Activated CD8-positive, alpha-beta memory T cell treated with anti-CD3 and anti-CD28 coated beads for 36 hours (primary cell): ENCODE data around the gene MGAT5B. TPM values are rescaled to one million over a fixed set of nuclear protein-coding genes. Genes with fewer than 3 reads are reported as not detected.
"Not testable (repeated sequence)": the region's sequence is repeated elsewhere in the genome, so short reads cannot be mapped to it uniquely, and the experiment has no call there.

Experiments
- CTCF ChIA-PET: fragments of 350-600 bp; sonication (Branson Sonifier 250); formaldehyde crosslinking; loops from one replicate; lab custom pipeline; 2021; ENCODE audit warnings: antibody characterized with exemption; lab: Charles Lee
- POLR2A ChIA-PET: fragments of 350-600 bp; sonication (Branson Sonifier 250); formaldehyde crosslinking; loops from one replicate; lab custom pipeline; 2021; ENCODE audit warnings: antibody characterized with exemption; lab: Charles Lee
- total RNA-seq, 2 experiments: library from RNA; stranded (reverse); gene quantifications; one replicate each; pipeline ENCODE4 v1.2.3, GENCODE V29; 2021

Gene MGAT5B
- total RNA-seq, 2 experiments from 2014 or later = 0.10 to 0.23 TPM

DNA sequence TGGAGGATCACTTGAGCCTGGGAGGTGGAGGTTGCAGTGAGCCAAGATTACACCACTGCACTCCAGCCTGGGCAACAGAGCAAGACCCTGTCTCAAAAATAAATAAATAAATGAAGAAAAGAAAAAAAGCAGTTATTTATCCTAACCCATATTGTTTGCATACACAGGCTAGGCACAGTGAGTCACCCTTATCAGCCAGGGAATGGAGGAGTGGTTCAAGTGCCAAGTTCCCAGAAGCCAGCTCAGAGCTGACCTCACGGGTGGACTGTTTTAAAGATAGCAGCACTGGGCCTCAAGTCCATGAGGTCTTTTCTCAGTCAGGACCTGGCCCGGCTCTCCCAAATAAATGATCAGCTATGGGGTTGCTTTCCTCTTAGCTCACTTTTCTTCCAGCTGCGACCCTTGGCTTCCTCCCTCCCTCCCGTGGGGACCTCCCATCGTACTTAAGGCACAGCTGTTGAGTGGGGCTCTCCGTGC is 22.6 kb upstream of the MGAT5B start:
- CTCF ChIA-PET = no interaction called here

DNA sequence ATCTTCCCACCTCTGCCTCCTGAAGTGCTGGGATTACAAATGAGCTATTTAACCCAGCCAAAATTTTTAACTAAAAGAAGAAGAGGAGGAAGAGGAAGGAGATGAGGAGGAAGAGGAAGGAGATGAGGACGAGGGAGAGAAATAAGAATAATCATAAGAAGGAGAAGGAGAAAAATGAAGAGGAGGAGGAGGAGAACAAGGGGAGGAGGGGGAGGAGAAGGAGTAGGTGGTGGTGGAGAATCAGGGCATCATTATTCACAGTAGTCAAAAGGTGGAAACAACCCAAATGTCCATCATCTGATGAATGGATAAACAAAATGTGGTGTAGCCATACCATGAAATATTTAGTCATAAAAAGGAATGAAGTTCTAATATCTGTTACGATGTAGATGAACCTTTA is 21.2 kb upstream of the MGAT5B start:
- ChIA-PET CTCF (no interaction called here), POLR2A (interaction anchor here (0.7 kb wide), 1 partner anchor 65 kb away, joined by 13 read pairs; no protein-coding TSS in a partner anchor)

More for the DNA sequence above, 22.6 kb upstream of the MGAT5B start:
- POLR2A ChIA-PET = no interaction called here

DNA sequence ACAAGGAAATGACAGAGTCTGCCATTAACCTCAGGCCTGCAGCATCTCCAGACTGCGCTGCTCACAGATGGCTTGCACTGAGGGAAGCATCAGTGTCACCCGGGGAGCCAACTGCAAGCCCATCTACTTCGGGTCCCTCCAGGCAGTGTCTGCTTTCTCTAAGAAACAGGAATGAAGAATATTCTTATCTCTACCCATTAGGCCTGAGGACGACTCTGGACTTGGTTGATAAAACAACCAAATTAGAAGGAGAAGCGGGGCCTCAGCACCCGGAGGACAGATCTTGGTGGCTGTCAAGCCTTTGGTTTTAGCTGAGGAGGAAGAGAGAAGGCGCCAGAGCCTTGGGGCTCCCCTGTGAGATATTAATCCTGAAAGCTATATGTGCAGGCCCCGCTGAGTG is 19.5 kb upstream of the MGAT5B start:
- POLR2A ChIA-PET = no interaction called here
- CTCF ChIA-PET = no interaction called here

DNA sequence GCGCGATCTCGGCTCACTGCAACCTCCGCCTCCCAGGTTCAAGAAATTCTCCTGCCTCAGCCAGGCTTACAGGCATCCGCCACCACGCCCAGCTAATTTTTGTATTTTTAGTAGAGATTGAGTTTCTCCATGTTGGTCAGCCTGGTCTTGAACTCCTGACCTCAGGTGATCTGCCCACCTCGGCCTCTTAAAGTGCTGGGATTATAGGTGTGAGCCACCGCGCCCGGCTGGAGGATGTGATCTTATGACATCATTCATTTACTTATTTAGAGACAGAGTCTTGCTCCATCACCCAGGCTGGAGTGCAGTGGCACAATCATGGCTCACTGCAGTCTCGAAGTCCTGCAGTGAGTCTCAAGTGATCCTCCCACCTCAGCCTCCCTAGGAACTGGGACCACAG is 19.0 kb upstream of the MGAT5B start:
- POLR2A ChIA-PET, CTCF ChIA-PET: not testable (repeated sequence)

DNA sequence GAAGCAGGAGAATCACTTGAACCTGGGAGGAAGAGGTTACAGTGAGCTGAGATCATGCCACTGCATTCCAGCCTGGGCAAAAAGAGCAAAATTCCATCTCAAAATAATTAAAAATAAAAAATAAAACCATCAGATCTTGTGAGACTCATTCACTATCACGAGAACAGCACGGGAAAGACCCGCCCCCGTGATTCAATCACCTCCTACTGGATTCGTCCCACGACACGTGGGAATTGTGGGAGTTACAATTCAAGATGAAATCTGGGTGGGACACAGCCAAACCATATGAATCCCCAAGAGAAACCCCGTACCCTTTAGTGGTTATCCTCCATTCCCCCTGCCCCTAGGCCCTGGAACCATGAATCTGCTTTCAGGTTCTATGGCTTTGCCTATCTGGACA is 15.4 kb upstream of the MGAT5B start:
- ChIA-PET POLR2A (no interaction called here), CTCF (interaction anchor here (0.7 kb wide), 1 partner anchor 12 kb away, joined by 5 read pairs; no protein-coding TSS in a partner anchor)

DNA sequence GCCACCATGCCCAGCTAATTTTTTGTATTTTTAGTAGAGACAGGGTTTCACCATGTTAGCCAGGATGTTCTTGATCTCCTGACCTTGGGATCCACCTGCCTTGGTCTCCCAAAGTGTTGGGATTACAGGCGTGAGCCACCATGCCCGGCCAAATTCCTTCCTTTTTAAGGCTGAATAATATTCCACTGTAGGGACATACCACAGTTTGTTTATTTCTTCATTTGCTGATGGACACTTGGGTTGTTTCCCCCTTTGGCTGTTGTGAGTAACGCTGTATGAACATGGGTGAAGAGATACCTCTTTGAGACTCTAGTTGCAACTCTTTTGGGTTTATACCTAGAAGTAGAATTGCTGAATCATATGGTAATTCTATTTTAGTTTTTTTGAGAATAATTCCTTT is 13.1 kb upstream of the MGAT5B start:
- ChIA-PET POLR2A (no interaction called here), CTCF (no interaction called here)

DNA sequence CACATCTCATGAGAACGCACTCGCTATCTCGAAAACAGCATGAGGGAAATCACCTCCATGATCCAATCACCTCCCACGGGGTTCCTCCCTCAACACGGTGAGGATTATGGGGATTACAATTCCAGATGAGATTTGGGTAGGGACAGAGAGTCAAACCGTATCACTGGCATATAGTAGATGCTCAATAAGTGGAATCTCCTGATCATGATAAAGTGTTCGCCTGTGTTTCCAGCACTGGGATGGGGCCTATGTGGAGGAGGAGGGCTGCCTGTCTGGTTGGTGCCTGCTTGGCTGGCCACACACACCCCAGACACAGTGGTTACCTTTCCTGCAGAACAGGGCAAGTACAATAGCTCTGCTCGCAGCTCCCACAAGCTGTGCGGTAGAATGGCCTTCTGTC is 6.1 kb upstream of the MGAT5B start:
- ChIA-PET POLR2A (no interaction called here), CTCF (interaction anchor here (0.6 kb wide), 1 partner anchor 194 kb away, joined by 4 read pairs; no protein-coding TSS in a partner anchor)

DNA sequence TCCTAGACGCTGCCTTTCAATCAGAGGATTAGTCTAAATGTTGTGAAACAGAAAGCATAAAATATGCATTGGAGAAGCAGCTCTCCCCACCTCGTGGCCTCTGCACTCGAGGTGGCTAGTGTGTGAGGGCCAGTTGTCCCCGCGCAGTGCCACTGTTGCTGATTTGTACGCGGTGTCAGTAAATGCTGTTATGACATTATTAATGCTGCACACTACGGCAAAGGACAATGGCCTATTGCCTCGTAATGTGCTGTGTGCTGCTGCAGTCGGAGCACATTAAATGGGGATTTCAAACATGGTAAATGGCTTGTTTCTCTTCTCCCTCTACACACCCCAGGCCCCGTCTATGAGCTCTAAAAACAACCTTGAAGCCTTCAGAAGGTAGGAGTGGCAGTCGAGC is 5.7 kb upstream of the MGAT5B start:
- ChIA-PET CTCF (interaction anchor here (0.6 kb wide), 1 partner anchor 194 kb away, joined by 4 read pairs; no protein-coding TSS in a partner anchor), POLR2A (no interaction called here)

DNA sequence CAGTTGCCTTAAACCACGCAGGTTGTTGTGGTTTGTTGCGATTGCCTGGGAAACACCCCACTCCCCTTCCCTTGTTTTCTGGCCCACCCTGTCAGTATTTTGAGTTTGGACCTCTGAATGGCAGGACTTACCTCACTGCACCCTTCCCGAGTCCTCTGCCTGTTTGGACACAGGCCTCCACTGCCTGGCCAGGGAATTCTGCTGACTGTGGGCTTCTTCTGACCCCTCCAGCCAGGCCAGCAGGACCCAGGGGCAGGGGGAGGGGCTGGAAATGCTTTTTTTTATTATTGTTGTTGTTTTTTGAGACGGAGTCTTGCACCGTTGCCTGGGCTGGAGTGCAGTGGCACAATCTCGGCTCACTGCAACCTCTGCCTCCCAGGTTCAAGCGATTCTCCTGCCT is 4.2 kb upstream of the MGAT5B start:
- ChIA-PET POLR2A (no interaction called here), CTCF (no interaction called here)

DNA sequence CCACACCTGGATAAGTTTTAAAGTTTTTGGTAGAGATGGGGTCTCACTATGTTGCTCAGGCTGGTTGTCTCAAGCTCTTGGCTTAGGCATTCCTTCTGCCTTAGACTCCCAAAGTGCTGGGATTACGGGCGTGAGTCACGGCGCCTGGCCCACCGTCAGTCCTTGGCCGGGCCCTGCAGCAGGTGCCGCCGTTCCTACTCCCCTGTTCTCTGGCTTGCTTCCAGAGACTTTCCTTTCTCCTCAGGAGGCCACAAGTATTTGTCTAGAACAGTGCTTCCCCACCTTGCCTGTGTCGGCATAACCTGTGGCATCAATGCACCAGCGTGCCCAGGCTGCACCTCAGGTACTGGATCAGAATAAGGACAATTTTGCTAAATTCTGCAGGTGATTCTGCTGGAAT is 3.0 kb upstream of the MGAT5B start:
- CTCF ChIA-PET = no interaction called here
- POLR2A ChIA-PET = no interaction called here

DNA sequence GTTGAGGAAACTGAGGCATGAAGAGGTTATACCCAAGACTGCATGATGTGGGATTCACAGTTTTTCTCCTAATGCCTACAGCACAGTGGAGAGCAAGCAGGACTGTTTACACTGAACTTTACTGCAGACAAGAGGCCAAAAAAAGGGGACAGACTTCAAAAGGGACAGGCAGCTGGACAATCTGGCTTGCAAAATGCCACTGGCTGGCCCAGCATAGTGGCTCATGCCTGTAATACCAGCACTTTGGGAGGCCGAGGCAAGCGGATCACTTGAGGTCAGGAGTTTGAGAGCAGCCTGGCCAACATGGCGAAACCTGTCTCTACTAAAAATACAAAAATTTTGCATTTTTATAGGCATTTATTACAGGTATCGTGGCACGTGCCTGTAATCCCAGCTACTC is 2.0 kb upstream of the MGAT5B start:
- CTCF ChIA-PET = interaction anchor here (1.6 kb wide), 1 partner anchor 9 kb away, joined by 4 read pairs; no protein-coding TSS in a partner anchor
- POLR2A ChIA-PET = no interaction called here

DNA sequence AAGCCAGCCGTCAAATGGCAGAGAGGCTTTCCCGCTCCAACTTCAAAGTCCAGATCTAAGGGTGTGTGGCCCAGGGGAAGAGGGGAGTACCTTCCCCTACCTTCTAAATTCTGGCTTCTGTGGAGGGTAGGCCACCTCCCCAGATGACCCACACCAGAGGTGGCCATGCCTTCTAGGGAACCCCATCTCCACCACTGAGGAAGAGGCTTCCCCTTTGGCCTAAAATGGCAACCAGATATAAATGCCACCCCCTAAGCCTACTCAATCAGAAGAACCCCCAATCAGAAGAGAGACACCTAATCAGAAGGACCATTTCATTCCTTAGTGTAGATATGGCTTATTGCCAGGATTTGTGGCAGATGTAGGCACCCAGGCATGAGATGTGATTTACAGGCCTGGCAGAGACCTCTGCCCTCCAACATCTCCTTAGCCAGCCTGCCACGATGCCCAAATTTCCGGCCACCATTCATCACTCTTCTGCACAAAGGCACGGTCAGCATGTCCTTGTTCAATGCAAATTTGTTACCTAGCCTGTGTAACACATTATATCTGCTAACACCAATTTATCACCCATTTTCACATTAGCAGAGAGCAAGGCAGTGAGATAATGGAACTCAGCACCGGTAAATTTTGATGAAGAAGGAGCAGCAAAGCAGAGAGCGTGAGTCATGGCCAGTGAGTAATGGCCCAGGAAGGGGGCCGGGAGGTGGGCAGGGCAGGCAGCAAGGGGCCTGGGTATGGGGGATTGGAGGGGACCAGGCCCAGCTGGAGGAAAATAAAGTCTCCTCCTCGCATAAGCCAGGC is 1.2 kb upstream of the MGAT5B start:
- ChIA-PET POLR2A (no interaction called here), CTCF (interaction anchor here (0.9 to 2.8 kb wide), 7 partner anchors 10 to 221 kb away, joined by 3 to 33 read pairs (median 5); no protein-coding TSS in a partner anchor)

DNA sequence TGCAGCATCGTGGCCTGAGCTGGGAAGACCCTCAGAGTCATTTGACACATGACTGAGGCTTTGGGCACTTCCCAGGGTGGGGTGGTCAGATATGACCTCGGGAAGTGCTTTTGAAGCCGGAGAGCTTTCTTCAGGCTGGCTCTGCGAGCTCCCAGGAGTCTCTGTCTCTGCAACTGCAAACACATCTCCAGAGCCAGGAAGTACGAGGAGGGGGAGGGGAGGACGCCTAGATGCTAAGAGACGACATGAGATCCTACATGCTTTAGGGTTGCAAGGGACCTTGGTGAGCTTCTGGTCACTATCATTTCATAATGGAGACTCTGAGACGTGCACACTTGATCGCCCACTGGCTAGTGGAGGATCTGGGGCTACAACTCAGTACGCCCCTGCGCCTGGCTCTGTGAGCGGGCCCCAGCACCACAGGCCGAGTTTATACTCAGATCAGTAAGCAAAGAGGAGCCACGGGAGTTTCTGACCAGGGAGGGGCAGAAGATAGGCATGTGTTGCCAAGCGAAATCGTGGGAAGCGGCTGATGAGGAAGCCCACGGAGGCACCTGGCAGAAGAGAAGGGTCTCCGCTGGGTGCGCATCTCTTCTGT is 527 bp upstream of the MGAT5B start:
- ChIA-PET CTCF (interaction anchor here (0.6 to 2.8 kb wide), 12 partner anchors 8 to 221 kb away, joined by 3 to 33 read pairs (median 4); no protein-coding TSS in a partner anchor), POLR2A (no interaction called here)

DNA sequence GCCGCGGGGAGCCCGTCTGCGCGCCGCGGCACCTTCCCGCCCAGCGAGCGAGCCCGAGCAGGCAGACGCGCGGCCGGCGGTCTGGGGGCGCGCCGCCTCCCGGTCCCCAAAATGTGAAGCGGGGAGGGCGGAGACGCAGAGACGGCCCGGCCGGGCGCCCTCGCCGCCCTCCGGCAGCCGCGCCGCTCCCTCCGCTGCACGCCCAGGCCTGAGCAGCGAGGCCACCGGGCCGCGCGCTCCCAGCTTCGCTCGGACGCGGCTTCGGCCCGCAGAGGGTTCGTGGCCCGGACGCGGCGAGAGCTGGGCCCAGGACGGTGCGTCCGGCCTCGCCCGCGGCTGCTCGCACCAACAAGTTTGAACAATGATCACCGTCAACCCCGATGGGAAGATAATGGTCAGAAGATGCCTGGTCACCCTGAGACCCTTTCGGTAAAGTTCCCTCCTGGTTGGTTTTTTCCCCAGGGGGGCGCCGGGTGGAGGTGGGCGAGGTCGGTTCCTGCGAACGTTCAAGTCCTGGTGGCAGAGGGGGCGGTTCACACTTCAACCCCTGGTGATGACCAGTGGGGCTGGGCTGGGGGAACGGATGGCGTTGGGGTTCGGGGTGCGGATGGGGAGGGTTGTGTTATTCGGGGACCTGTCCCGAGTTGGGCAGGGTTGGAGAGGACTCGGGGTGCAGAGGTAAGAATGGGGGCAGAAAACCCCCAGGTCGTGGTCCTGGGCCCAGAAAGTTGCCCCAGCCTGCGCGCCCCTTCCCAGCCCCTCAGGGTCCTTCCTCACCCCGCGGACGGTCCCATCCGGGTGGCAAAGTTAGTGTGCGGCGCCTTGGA is 678 bp downstream of the MGAT5B start:
- ChIA-PET CTCF (interaction anchor here (0.6 to 2.8 kb wide), 10 partner anchors 9 to 392 kb away, joined by 3 to 33 read pairs (median 4); no protein-coding TSS in a partner anchor), POLR2A (no interaction called here)

DNA sequence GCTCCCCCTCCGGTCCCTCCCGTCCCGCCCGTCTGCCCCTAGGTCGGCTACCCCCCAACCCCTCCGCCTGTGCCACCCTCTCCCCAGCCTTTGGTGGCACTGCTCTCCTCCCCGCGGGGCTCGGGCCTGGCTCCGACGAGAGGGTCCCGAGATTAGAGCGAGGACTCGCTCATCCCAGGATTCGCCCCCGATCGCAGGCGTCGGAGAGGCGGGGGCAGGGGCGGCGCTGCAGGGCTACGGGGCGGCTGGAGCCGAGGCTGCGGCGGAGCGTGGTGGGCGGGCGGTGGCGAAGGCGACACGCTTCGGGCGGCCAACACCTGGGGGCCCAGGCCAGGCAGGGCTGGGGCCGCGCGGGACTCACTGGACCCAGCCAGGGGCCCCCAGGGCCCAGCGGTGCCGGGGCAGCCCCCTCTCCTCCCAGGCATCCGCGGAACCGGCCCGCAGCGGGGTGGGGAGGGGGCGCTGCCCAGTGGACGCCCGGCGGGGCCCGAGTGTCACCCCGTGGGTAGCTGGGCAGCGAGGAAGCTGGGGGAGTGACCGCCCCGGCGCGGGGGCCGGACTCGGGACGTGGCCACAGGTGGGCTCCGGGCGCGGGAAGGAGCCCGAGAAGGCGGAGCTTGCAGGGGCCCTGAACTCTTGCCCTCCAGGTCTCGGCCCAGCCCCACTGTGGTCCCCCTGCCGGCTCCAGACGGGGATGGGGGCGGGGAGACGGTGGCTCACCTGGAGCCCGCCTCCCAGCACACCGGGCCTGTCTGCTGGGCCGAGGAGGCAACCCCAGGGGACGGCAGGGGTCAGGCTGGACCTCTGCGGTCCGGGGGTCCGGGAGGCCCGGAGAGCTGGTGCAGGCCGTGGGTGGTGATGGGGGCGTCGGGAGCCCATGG is 1.5 kb downstream of the MGAT5B start:
- POLR2A ChIA-PET = interaction anchor here (0.6 kb wide), 1 partner anchor 175 kb away, joined by 3 read pairs; no protein-coding TSS in a partner anchor
- CTCF ChIA-PET = interaction anchor here (1.2 to 2.8 kb wide), 2 partner anchors 82 to 186 kb away, joined by 3 to 33 read pairs; no protein-coding TSS in a partner anchor

DNA sequence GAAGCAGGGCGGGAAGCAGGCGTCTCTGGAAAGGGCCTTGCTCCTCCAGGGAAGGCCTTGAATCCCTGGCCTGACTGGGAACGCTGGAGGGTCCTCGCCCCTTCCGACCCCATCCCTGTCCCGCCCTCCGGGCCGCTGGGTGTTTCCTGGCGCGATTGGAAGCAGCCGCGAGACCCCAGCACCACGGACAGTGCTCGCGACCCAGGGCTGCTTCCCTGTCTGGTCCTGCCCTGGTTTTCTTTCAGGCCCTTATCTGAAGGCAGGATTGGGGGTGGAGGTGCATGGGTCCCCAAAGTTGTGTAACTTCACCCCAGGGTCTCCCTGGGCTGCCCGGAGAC is 2.1 kb downstream of the MGAT5B start:
- ChIA-PET CTCF (interaction anchor here (1.0 kb wide), 1 partner anchor 186 kb away, joined by 6 read pairs; no protein-coding TSS in a partner anchor), POLR2A (interaction anchor here (0.6 kb wide), 1 partner anchor 522 kb away, joined by 14 read pairs; no protein-coding TSS in a partner anchor)

DNA sequence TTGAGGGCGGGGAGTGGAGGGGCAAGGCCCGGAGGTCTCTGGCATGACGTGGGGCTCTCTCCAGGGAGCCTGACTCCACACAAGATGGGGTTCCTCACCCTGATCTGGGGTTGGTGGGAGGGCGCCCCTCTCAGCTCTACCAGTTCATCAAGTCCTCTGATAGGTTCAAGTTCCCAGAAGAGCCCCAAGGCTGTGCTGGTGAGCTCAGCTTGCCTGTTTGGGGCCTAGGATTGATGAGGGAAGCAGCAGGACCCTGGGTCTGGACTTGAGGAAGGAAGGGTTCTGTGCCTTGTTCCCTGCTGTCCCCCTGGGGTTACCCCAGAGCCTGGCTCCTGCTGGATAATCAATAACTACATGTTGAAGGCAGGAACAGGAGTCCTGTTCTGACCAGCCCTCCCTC is 3.5 kb downstream of the MGAT5B start:
- CTCF ChIA-PET = interaction anchor here (1.0 to 2.1 kb wide), 2 partner anchors 184 to 185 kb away, joined by 6 to 10 read pairs; no protein-coding TSS in a partner anchor
- POLR2A ChIA-PET = no interaction called here

DNA sequence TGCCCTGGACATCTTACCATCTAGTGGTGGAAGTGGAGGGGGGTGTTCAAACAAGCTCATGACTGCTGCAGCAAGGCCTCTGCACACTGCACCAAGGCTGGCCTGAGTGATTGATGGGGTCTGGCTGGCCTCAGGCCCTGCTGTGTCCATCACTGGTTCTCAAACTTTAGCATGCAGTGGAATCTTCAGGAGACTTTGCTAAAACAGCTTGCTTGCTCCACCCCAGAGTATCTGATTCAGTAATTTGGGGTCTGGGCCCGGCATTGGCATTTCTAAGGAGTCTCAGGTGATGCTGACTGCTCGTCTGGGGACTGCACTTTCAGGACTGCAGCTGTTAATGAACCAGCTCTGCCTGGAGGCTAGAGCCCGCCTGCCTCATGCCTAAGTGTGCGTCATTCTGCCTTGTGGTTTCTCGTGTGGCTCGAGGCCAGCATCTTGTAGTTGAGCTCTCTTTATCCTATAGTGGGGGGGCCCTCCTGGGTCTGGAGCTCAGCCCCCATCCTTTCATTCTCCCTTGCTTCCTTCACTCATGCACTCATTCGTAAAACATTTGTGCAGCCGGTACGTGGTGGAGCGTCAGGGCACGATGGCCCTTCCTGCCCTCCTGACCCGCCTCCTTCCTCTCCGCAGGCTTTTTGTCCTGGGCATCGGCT is 4.1 kb downstream of the MGAT5B start:
- ChIA-PET CTCF (interaction anchor here (2.1 kb wide), 1 partner anchor 184 kb away, joined by 10 read pairs; no protein-coding TSS in a partner anchor), POLR2A (no interaction called here)
